PC-3 (cell line): Measurements from ENCODE around the gene SNX8. TPM values are rescaled to one million over a fixed set of nuclear protein-coding genes. Genes with fewer than 3 reads are reported as not detected.

ENCODE experiments used
- ATAC-seq: fragments of 200-7000 bp; cut with Tn5 transposase; 2 replicates; pipeline ENCODE4 v1.9.1; 2020; ENCODE audit warnings: mild to moderate bottlenecking, moderate library complexity
- BruUV-seq: library from RNA; stranded (reverse); fragments of 400-500 nt; replicated peaks from 2 replicates; lab custom pipeline; 2021; lab: Mats Ljungman, UMichigan
- CTCF ChIA-PET: fragments of 300-600 bp; sonication (Branson Sonifier 250); formaldehyde crosslinking; loops from one replicate; lab custom pipeline; 2022; ENCODE audit warnings: antibody characterized with exemption; lab: Charles Lee
- POLR2A ChIA-PET: fragments of 300-600 bp; sonication (Branson Sonifier 250); formaldehyde crosslinking; loops from one replicate; lab custom pipeline; 2022; ENCODE audit warnings: antibody characterized with exemption; ENCODE audit not compliant: unreplicated experiment; lab: Charles Lee
- DNase-seq: peaks from one replicate; pipeline ENCODE4 v3.0.0-alpha.2; 2015
- H2AFZ ChIP-seq: fragments of 300-600 bp; sonication (generic); 2 replicates; pipeline ENCODE4 v1.6.0; 2016; ENCODE audit warnings: antibody characterized with exemption, low read length
- H3F3A ChIP-seq: fragments of 300-600 bp; sonication (generic); one replicate; pipeline ENCODE4 v1.6.0; 2017; ENCODE audit warnings: antibody characterized with exemption, low read length, control low read depth, mild to moderate bottlenecking; ENCODE audit not compliant: unreplicated experiment
- H3K27ac ChIP-seq: fragments of 300-600 bp; sonication (generic); 2 replicates; pipeline ENCODE4 v1.5.1; 2016; ENCODE audit warnings: mild to moderate bottlenecking, low read length
- H3K27me3 ChIP-seq: fragments of 300-600 bp; sonication (generic); 2 replicates; pipeline ENCODE4 v1.6.1; 2016; ENCODE audit warnings: low read length, mixed read lengths
- H3K36me3 ChIP-seq: fragments of 300-600 bp; sonication (generic); 2 replicates; pipeline ENCODE4 v1.6.1; 2016; ENCODE audit warnings: low read depth, mixed run types, low read length, mixed read lengths
- H3K4me1 ChIP-seq: fragments of 300-600 bp; sonication (generic); 2 replicates; pipeline ENCODE4 v1.5.1; 2016; ENCODE audit warnings: low read length; ENCODE audit not compliant: insufficient read depth
- H3K4me2 ChIP-seq: fragments of 300-600 bp; sonication (generic); 2 replicates; pipeline ENCODE4 v1.6.0; 2016; ENCODE audit warnings: low read length
- H3K4me3 ChIP-seq: fragments of 300-600 bp; sonication (generic); 2 replicates; pipeline ENCODE4 v1.5.1; 2016; ENCODE audit warnings: mild to moderate bottlenecking, low read length, mixed read lengths
- H3K79me2 ChIP-seq: fragments of 300-600 bp; sonication (generic); 2 replicates; pipeline ENCODE4 v1.6.1; 2017; ENCODE audit warnings: low read length, mixed read lengths
- H3K9ac ChIP-seq: fragments of 300-600 bp; sonication (generic); 2 replicates; pipeline ENCODE4 v1.6.0; 2016; ENCODE audit warnings: mild to moderate bottlenecking, low read length
- H3K9me2 ChIP-seq: fragments of 300-600 bp; sonication (generic); replicated peaks from 2 replicates; pipeline ENCODE4 v1.6.1; 2016; ENCODE audit warnings: mixed run types, low read length, mixed read lengths
- H3K9me3 ChIP-seq: fragments of 300-600 bp; sonication (generic); 2 replicates; pipeline ENCODE4 v1.6.1; 2016; ENCODE audit warnings: low read length, mixed read lengths
- H4K20me1 ChIP-seq: fragments of 300-600 bp; sonication (generic); 2 replicates; pipeline ENCODE4 v1.6.1; 2016; ENCODE audit warnings: low read length, mixed read lengths
- EZH2 ChIP-seq: fragments of 300-600 bp; sonication (generic); IDR thresholded peaks from one replicate; pipeline ENCODE4 v1.6.1; 2017; ENCODE audit warnings: antibody characterized with exemption, mild to moderate bottlenecking, low read length; ENCODE audit not compliant: unreplicated experiment
- EZH2phosphoT487 ChIP-seq: fragments of 300-600 bp; sonication (generic); IDR thresholded peaks from 2 replicates; pipeline ENCODE4 v1.6.1; 2018; ENCODE audit warnings: mild to moderate bottlenecking, antibody characterized with exemption, low read length, borderline replicate concordance
- intact Hi-C: fragments of 100-400 bp; cut with micrococcal nuclease; formaldehyde crosslinking; loops from 2 replicates; pipeline ENCODE4 v1.9.0; 2023
- total RNA-seq: library from RNA; depleted of rRNA; stranded (reverse); fragments of >200 nt; gene quantifications from 2 replicates; pipeline ENCODE4 v1.2.3, GENCODE V29; 2014
- TF ChIP-seq, protein P1 (sequence below): fragments of 300-600 bp; sonication (generic); conservative IDR thresholded peaks from 2 replicates; pipeline ENCODE4 v1.5.1; 2017; ENCODE audit warnings: antibody characterized with exemption, low read depth, mild to moderate bottlenecking, low read length

Gene SNX8
- total RNA-seq, 1 experiment from 2014 or later, result 12.3 TPM

DNA sequence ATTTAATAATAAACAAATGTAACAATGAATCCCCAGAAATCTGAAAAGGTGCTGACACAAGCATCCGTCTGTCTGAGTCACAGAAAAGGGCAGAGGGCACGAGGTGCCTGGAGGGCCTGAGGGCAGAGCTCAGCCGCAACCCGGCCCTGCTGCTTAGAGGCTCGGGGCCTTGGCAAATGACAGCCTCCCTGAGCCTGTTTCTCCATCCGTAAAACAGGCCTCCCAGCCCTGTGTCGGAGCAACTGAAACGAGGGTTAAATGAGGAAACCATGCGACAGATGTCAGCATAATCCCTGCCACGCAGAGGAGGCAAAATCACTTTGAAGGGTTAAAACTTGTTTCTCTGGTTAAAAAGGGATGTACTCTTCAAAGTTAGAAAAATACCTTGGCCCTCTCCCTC lies 47.3 kb downstream of the SNX8 start:
- no peaks in the 10 kb centered on the region for H3K9me2 ChIP-seq
- H4K20me1 ChIP-seq, result no peaks in the 10 kb centered on the region
- no peaks in the 10 kb centered on the region for H3K27me3 ChIP-seq
- ATAC-seq, result peak; percentile 90
- no peak overlapping the region for H3K4me3 ChIP-seq
- no peak overlapping the region for H2AFZ ChIP-seq
- ChIA-PET CTCF (no interaction called here), POLR2A (interaction anchor here (0.7 kb wide), 1 partner anchor 34 kb away, joined by 5 read pairs; no protein-coding TSS in a partner anchor)
- BruUV-seq, result no TSS peak
- H3K4me2 ChIP-seq, result peak overlapping the region; percentile 42; the same call in 1 of the 2 replicates
- no peaks in the 10 kb centered on the region for H3F3A ChIP-seq
- H3K27ac ChIP-seq, result peak overlapping the region; percentile 61
- no peak for TF ChIP-seq EZH2phosphoT487
- no peak for TF ChIP-seq EZH2
- TF ChIP-seq, protein P1, sequence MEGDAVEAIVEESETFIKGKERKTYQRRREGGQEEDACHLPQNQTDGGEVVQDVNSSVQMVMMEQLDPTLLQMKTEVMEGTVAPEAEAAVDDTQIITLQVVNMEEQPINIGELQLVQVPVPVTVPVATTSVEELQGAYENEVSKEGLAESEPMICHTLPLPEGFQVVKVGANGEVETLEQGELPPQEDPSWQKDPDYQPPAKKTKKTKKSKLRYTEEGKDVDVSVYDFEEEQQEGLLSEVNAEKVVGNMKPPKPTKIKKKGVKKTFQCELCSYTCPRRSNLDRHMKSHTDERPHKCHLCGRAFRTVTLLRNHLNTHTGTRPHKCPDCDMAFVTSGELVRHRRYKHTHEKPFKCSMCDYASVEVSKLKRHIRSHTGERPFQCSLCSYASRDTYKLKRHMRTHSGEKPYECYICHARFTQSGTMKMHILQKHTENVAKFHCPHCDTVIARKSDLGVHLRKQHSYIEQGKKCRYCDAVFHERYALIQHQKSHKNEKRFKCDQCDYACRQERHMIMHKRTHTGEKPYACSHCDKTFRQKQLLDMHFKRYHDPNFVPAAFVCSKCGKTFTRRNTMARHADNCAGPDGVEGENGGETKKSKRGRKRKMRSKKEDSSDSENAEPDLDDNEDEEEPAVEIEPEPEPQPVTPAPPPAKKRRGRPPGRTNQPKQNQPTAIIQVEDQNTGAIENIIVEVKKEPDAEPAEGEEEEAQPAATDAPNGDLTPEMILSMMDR, result no peak
- peaks cover 14% of the 10 kb centered on the region for H3K4me1 ChIP-seq
- H3K36me3 ChIP-seq, result no peaks in the 10 kb centered on the region
- no peaks in the 10 kb centered on the region for H3K9me3 ChIP-seq
- intact Hi-C loops, result no loop called here
- H3K9ac ChIP-seq, result no peak overlapping the region
- peak; percentile 83 for DNase-seq
- no peaks in the 10 kb centered on the region for H3K79me2 ChIP-seq

DNA sequence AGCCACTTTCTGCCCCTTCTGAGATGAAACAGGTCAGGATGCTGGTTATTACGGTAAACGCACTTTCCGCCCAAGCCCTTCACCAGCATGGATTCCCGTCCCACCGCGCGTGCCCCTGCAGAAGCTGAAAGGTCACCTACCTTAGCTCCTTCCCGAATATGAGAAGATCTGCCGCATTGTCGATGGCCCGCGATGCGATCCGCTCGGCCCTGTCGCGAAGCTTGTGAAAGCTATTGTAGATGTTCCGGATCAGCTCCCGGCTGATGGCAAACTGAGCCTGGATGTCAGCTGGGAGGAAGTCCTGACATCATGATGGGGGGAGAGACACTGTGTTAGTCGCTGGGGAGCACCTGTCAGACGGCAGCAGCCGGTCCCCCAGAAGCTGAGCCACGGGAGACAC lies 50.1 kb downstream of the SNX8 start:
- BruUV-seq, result no TSS peak
- ATAC-seq (no peak), DNase-seq (no peak)
- ChIA-PET CTCF (no interaction called here), POLR2A (no interaction called here)
- Histone ChIP-seq H3K4me3 (no peak overlapping the region), H2AFZ (no peak overlapping the region), H3K36me3 (no peaks in the 10 kb centered on the region), H4K20me1 (no peaks in the 10 kb centered on the region), H3K9ac (no peak overlapping the region), H3K27ac (no peak overlapping the region), H3K4me2 (no peak overlapping the region), H3K4me1 (peaks cover 21% of the 10 kb centered on the region), H3K9me3 (no peaks in the 10 kb centered on the region), H3K79me2 (no peaks in the 10 kb centered on the region), H3F3A (no peaks in the 10 kb centered on the region), H3K27me3 (no peaks in the 10 kb centered on the region), H3K9me2 (no peaks in the 10 kb centered on the region)
- intact Hi-C loops, result loop anchor here (5.0 kb wide), 1 partner anchor 48 kb away; the partner anchor contains the start of gene SNX8
- TF ChIP-seq EZH2phosphoT487 (no peak), EZH2 (no peak)
- TF ChIP-seq, protein P1, result no peak

DNA sequence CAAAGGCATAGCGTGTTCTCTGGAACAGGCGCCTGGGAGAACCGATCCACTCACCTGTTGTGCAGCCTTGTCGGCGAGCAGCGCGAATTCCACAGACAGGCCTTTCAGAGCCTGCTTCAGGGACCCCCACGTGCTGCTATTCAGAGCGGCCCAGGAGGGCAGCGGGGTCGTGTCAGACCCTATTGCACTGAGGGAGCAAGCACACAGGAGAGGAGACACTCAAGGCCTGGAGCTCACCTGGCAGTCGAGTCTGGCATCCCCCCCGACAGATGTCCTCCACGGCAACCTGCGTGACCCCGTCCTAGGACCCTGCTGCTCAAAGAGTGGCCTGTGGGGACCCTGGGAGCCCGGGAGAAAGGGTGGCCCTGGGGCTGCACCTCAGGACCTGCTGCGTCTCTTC lies 51.1 kb downstream of the SNX8 start:
- Histone ChIP-seq H3K36me3 (no peaks in the 10 kb centered on the region), H3K9me3 (no peaks in the 10 kb centered on the region), H3K9me2 (no peaks in the 10 kb centered on the region), H3K4me1 (peaks cover 21% of the 10 kb centered on the region), H3K9ac (no peak overlapping the region), H3K4me3 (no peak overlapping the region), H3K4me2 (no peak overlapping the region), H3K27me3 (no peaks in the 10 kb centered on the region), H3K27ac (no peak overlapping the region), H2AFZ (no peak overlapping the region), H3K79me2 (no peaks in the 10 kb centered on the region), H4K20me1 (no peaks in the 10 kb centered on the region), H3F3A (no peaks in the 10 kb centered on the region)
- intact Hi-C loops, result loop anchor here (5.0 kb wide), 1 partner anchor 49 kb away; the partner anchor contains the start of gene SNX8
- ATAC-seq, result no peak
- CTCF ChIA-PET, result no interaction called here
- POLR2A ChIA-PET, result no interaction called here
- BruUV-seq, result no TSS peak
- TF ChIP-seq, protein P1, result no peak
- TF ChIP-seq EZH2phosphoT487 (no peak), EZH2 (no peak)
- DNase-seq, result no peak
